Keratinocyte (primary cell): ENCODE results near the gene FGF11. TPM values are rescaled to one million over a fixed set of nuclear protein-coding genes. Genes with fewer than 3 reads are reported as not detected.
A peak's percentile ranks its signal among the peaks of the same experiment; 100 is the strongest.

Experiments
- DNase-seq: peaks from one replicate; pipeline ENCODE4 v3.0.0-alpha.2; 2011; ENCODE audit warnings: low read depth, missing footprints, low spot score
- FAIRE-seq: peaks from 2 replicates; lab custom pipeline; 2011; peaks lifted over from hg19 to GRCh38; lab: Jason Lieb, UNC
- H2AFZ ChIP-seq: 2 replicates; pipeline ENCODE4 v1.6.0; 2012; ENCODE audit warnings: low read length, control low read depth, inconsistent platforms; ENCODE audit not compliant: control insufficient read depth
- H3K27ac ChIP-seq: 2 replicates; pipeline ENCODE4 v1.5.1; 2011; ENCODE audit warnings: low read length; ENCODE audit not compliant: control insufficient read depth, insufficient read depth
- H3K27me3 ChIP-seq: 3 replicates; pipeline ENCODE4 v1.6.0; 2011; ENCODE audit warnings: low read length; ENCODE audit not compliant: control insufficient read depth, insufficient read depth; ENCODE audit errors: extremely low read depth
- H3K36me3 ChIP-seq, 2 experiments: 2 replicates in 1 of 2; 3 replicates in 1 of 2; pipeline ENCODE4 v1.5.1; 2011; ENCODE audit warnings: low read length in 2 of 2, mild to moderate bottlenecking in 1 of 2; ENCODE audit not compliant: control insufficient read depth in 2 of 2, insufficient read depth in 2 of 2; ENCODE audit errors: extremely low read depth in 1 of 2
- H3K4me1 ChIP-seq: 3 replicates; pipeline ENCODE4 v1.5.1; 2011; ENCODE audit warnings: low read length; ENCODE audit not compliant: control insufficient read depth, insufficient read depth; ENCODE audit errors: extremely low read depth
- H3K4me2 ChIP-seq: 3 replicates; pipeline ENCODE4 v1.6.0; 2011; ENCODE audit warnings: low read depth, low read length; ENCODE audit not compliant: control insufficient read depth, insufficient read depth; ENCODE audit errors: extremely low read depth
- H3K4me3 ChIP-seq, 3 experiments: fragments of 200-600 bp in 1 of 3; sonication (generic) in 1 of 3; 2 replicates in 2 of 3; 3 replicates in 1 of 3; pipeline ENCODE4 v1.5.1; 2011 to 2016; ENCODE audit warnings: low read length in 3 of 3, mild to moderate bottlenecking in 3 of 3, control low read depth in 2 of 3, inconsistent platforms in 1 of 3, low read depth in 1 of 3, mixed read lengths in 1 of 3, mixed run types in 1 of 3, moderate library complexity in 1 of 3; ENCODE audit not compliant: control insufficient read depth in 2 of 3, insufficient read depth in 2 of 3; ENCODE audit errors: extremely low read depth in 1 of 3
- H3K79me2 ChIP-seq: 2 replicates; pipeline ENCODE4 v1.6.0; 2012; ENCODE audit warnings: low read length; ENCODE audit not compliant: control insufficient read depth, insufficient read depth
- H3K9ac ChIP-seq: 3 replicates; pipeline ENCODE4 v1.6.0; 2011; ENCODE audit warnings: low read length; ENCODE audit not compliant: control insufficient read depth, insufficient read depth; ENCODE audit errors: extremely low read depth
- H3K9me1 ChIP-seq: 3 replicates; pipeline ENCODE4 v1.6.0; 2011; ENCODE audit warnings: low read length; ENCODE audit not compliant: control insufficient read depth, insufficient read depth; ENCODE audit errors: extremely low read depth
- H3K9me3 ChIP-seq: 2 replicates; pipeline ENCODE4 v1.5.1; 2012; ENCODE audit warnings: low read depth, low read length; ENCODE audit not compliant: control insufficient read depth
- H4K20me1 ChIP-seq: 3 replicates; pipeline ENCODE4 v1.6.0; 2011; ENCODE audit warnings: low read length; ENCODE audit not compliant: control insufficient read depth, insufficient read depth; ENCODE audit errors: extremely low read depth
- EZH2 ChIP-seq: IDR thresholded peaks from one replicate; pipeline ENCODE4 v1.6.1; 2012; ENCODE audit warnings: inconsistent platforms, mild to moderate bottlenecking, low read length, moderate library complexity
- dilution Hi-C: fragments of 300-500 bp; cut with MboI; formaldehyde crosslinking; loops from one replicate; pipeline ENCODE4 v1.7.0; 2020; ENCODE audit warnings: low sequenced_read_pairs; ENCODE audit not compliant: extremely low pct_ligation_motif_present
- polyA plus RNA-seq, 5 experiments: library from polyadenylated mRNA; depleted of rRNA in 3 of 5; stranded (reverse) in 3 of 5; stranded (forward) in 1 of 5; unstranded in 1 of 5; fragments of >200 nt; gene quantifications; 1 replicate in 1 of 5; 2 replicates in 3 of 5; 3 replicates in 1 of 5; pipeline versions ENCODE4 v1.2.1 to v1.2.3, GENCODE V29; 2011 to 2012; ENCODE audit warnings: missing spikeins in 2 of 5, low read depth in 1 of 5, low replicate concordance in 1 of 5
- TF ChIP-seq, protein P1 (sequence below), 3 experiments: IDR thresholded peaks in 1 of 3; conservative IDR thresholded peaks in 1 of 3; optimal IDR thresholded peaks in 1 of 3; 2 replicates in 2 of 3; 3 replicates in 1 of 3; pipeline versions ENCODE3 to v1.5.1; 2011; ENCODE audit warnings: low read length in 3 of 3, mild to moderate bottlenecking in 3 of 3, moderate library complexity in 2 of 3, control low read depth in 1 of 3, inconsistent platforms in 1 of 3; ENCODE audit not compliant: insufficient read depth in 2 of 3; ENCODE audit errors: extremely low read depth in 1 of 3

FGF11 gene
- polyA plus RNA-seq, 1 donor (not counting 4 experiments of a cell fraction or from before 2014, with no cell fraction given) = 30.4 TPM

DNA sequence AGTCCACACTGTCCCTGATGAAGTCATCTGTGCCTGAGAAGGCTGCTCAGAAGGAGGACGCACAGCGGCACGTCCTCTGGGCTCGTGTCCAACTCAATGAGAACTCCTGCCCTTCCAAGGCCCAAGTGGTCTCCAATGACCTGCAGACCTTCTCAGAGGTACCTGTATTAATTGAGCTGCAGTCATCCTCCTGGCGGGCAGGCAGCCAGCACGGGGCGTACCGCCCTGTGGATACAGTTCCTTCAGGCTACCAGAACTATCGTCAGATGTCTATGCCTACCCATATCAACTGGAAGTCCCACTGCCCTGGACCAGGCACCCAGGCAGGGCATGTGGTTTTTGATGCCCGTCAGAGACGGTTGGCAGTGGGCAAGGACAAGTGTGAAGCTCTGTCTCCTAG lies 7.0 kb upstream of the FGF11 start:
- Histone ChIP-seq H3K27me3 (no peaks in the 10 kb centered on the region), H3K27ac (no peak overlapping the region), H4K20me1 (no peaks in the 10 kb centered on the region), H3K9me1 (no peaks in the 10 kb centered on the region), H2AFZ (no peak overlapping the region), H3K4me3 (no peak overlapping the region), H3K79me2 (peaks cover 6% of the 10 kb centered on the region), H3K9ac (no peak overlapping the region), H3K36me3 (no peaks in the 10 kb centered on the region), H3K9me3 (no peaks in the 10 kb centered on the region), H3K4me2 (no peak overlapping the region), H3K4me1 (peaks cover 13% of the 10 kb centered on the region)
- TF ChIP-seq, protein P1, sequence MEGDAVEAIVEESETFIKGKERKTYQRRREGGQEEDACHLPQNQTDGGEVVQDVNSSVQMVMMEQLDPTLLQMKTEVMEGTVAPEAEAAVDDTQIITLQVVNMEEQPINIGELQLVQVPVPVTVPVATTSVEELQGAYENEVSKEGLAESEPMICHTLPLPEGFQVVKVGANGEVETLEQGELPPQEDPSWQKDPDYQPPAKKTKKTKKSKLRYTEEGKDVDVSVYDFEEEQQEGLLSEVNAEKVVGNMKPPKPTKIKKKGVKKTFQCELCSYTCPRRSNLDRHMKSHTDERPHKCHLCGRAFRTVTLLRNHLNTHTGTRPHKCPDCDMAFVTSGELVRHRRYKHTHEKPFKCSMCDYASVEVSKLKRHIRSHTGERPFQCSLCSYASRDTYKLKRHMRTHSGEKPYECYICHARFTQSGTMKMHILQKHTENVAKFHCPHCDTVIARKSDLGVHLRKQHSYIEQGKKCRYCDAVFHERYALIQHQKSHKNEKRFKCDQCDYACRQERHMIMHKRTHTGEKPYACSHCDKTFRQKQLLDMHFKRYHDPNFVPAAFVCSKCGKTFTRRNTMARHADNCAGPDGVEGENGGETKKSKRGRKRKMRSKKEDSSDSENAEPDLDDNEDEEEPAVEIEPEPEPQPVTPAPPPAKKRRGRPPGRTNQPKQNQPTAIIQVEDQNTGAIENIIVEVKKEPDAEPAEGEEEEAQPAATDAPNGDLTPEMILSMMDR (optimal IDR thresholded peaks at IDR 0.05 in 1 of 3, IDR thresholded peaks at IDR 0.05 in 1 of 3, conservative IDR thresholded peaks at IDR 0.05 in 1 of 3; ENCODE audit: extremely low read depth in 1 of 3, insufficient read depth in 2 of 3, low read length in 3 of 3) = no peak
- no peak for TF ChIP-seq EZH2
- dilution Hi-C loops = no loop called here
- DNase-seq (no peak), FAIRE-seq (no peak)

DNA sequence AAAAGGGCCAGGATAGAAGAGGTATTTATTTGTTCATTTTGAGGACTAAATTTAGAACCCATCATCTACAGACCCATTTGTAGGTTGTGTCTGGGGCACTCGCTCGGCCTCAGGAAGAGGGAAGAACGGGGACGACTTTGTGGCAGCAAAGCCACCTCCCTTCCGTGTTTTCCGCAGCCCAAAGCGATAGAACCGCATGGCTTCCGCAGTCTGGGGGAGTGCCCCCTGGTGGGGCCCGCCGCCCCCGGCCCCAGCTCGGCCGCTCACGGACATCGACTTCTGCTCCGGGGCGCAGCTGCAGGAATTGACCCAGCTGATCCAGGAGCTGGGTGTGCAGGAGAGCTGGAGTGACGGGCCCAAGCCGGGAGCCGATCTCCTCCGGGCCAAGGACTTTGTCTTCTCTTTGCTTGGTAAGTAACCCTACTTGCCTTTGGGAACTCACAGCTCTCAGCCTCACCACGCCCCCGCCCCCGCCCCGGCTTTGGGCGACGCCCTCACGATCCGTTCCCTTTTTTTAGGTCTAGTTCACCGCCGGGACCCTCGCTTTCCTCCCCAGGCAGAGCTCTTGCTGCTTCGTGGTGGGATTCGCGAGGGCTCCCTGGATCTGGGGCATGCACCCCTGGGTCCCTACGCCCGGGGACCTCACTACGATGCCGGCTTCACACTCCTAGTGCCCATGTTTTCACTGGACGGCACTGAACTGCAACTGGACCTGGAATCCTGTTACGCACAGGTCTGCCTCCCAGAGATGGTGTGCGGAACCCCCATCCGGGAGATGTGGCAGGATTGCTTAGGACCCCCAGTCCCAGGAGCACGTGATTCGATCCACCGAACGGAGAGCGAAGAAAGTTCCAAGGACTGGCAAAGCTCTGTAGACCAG lies 3.4 kb upstream of the FGF11 start:
- FAIRE-seq = no peak
- no peaks in the 10 kb centered on the region for H3K9me1 ChIP-seq
- H3K9ac ChIP-seq = peak overlapping the region; percentile 81
- H3K4me1 ChIP-seq = peaks cover 41% of the 10 kb centered on the region
- no peaks in the 10 kb centered on the region for H3K36me3 ChIP-seq
- H2AFZ ChIP-seq = peak overlapping the region; percentile 72
- dilution Hi-C loops = no loop called here
- H3K79me2 ChIP-seq = peaks cover 17% of the 10 kb centered on the region
- no peaks in the 10 kb centered on the region for H4K20me1 ChIP-seq
- H3K27me3 ChIP-seq = no peaks in the 10 kb centered on the region
- peak overlapping the region; percentile 95 for H3K27ac ChIP-seq
- H3K4me3 ChIP-seq = peak overlapping the region; percentile 59 to 92 (median 88)
- peak overlapping the region; percentile 99 for H3K4me2 ChIP-seq
- H3K9me3 ChIP-seq = no peaks in the 10 kb centered on the region
- no peak for TF ChIP-seq EZH2
- TF ChIP-seq, protein P1 (optimal IDR thresholded peaks at IDR 0.05 in 1 of 3, IDR thresholded peaks at IDR 0.05 in 1 of 3, conservative IDR thresholded peaks at IDR 0.05 in 1 of 3; ENCODE audit: extremely low read depth in 1 of 3, insufficient read depth in 2 of 3, low read length in 3 of 3) = peak; percentile 21 to 41 (median 21)
- DNase-seq = no peak
